Measurements from ENCODE around the gene CENPK. TPM values are rescaled to one million over a fixed set of nuclear protein-coding genes. Genes with fewer than 3 reads are reported as not detected.

Gene CENPK
- total RNA-seq, 1 experiment from 2014 or later = 34.2 TPM

GRCh38 chr5:65475895-65476294 lies 87.1 kb downstream of the CENPK start:
- Histone ChIP-seq H3K36me3 (ENCODE audit: control insufficient read depth, insufficient read depth, low read length) (no peaks in the 10 kb centered on the region; the same call in 1 of the 2 replicates), H3K9me3 (ENCODE audit: control insufficient read depth, insufficient read depth, low read depth, low read length) (no peaks in the 10 kb centered on the region), H3K27me3 (ENCODE audit: control insufficient read depth, insufficient read depth, low read length) (peaks cover 21% of the 10 kb centered on the region), H3K27ac (ENCODE audit: low read length) (no peak overlapping the region), H3K4me1 (ENCODE audit: control insufficient read depth, insufficient read depth, low read length) (peaks cover 9% of the 10 kb centered on the region), H3K4me3 (ENCODE audit: low read depth in 2 of 2, low read length in 2 of 2) (no peak overlapping the region)
- ChIA-PET POLR2A (no interaction called here), CTCF (no interaction called here)
- intact Hi-C loops (cut with micrococcal nuclease; ENCODE audit: unreplicated experiment) = no loop called here
- no TSS peak for BruUV-seq (replicated peaks)
- DNase-seq (ENCODE audit: low read depth, low spot score) (no peak), ATAC-seq (no peak)
- TF ChIP-seq POLR2AphosphoS5 (IDR thresholded peaks at IDR 0.05; ENCODE audit: low read depth, low read length) (no peak), TCF7L2 (IDR thresholded peaks at IDR 0.05; ENCODE audit: low read depth, low read length) (no peak), REST (IDR thresholded peaks at IDR 0.05; ENCODE audit: insufficient read depth in 1 of 2, low read depth in 2 of 2, low read length in 1 of 2) (no peak), SIN3A (IDR thresholded peaks at IDR 0.05; ENCODE audit: borderline replicate concordance, insufficient read depth, low read depth, low read length) (no peak)
- TF ChIP-seq, protein P1, sequence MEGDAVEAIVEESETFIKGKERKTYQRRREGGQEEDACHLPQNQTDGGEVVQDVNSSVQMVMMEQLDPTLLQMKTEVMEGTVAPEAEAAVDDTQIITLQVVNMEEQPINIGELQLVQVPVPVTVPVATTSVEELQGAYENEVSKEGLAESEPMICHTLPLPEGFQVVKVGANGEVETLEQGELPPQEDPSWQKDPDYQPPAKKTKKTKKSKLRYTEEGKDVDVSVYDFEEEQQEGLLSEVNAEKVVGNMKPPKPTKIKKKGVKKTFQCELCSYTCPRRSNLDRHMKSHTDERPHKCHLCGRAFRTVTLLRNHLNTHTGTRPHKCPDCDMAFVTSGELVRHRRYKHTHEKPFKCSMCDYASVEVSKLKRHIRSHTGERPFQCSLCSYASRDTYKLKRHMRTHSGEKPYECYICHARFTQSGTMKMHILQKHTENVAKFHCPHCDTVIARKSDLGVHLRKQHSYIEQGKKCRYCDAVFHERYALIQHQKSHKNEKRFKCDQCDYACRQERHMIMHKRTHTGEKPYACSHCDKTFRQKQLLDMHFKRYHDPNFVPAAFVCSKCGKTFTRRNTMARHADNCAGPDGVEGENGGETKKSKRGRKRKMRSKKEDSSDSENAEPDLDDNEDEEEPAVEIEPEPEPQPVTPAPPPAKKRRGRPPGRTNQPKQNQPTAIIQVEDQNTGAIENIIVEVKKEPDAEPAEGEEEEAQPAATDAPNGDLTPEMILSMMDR (IDR thresholded peaks at IDR 0.05) = no peak
- in situ Hi-C loops (cut with HindIII; ENCODE audit: low pct_unique_long_range_greater_than_20kb, low sequenced_read_pairs) = no loop called here

DNA sequence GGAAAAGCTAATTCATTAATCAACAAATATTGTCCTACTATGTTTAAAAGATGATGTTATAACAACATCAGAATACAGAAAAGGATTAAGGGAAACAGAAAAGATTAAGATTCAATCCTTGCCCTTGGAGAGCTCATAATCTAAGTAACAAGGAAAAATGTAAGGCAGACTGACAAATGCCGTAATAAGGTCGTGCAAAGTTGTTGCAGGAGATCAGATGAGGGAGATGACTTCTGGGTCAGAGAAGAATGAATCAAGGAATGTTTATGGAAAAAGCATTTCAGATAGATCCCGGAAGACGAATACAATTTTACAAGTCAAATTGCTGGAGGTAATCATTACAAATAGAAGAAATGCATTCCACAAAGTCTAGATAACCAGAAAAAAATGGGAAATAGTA lies 87.6 kb downstream of the CENPK start:
- intact Hi-C loops (cut with micrococcal nuclease; ENCODE audit: unreplicated experiment) (no loop called here), in situ Hi-C loops (cut with HindIII; ENCODE audit: low pct_unique_long_range_greater_than_20kb, low sequenced_read_pairs) (no loop called here)
- Histone ChIP-seq H3K9me3 (ENCODE audit: control insufficient read depth, insufficient read depth, low read depth, low read length) (no peaks in the 10 kb centered on the region), H3K27ac (ENCODE audit: low read length) (no peak overlapping the region), H3K4me3 (ENCODE audit: low read depth in 2 of 2, low read length in 2 of 2) (no peak overlapping the region), H3K4me1 (ENCODE audit: control insufficient read depth, insufficient read depth, low read length) (peaks cover 3% of the 10 kb centered on the region), H3K36me3 (ENCODE audit: control insufficient read depth, insufficient read depth, low read length) (no peaks in the 10 kb centered on the region; the same call in 1 of the 2 replicates), H3K27me3 (ENCODE audit: control insufficient read depth, insufficient read depth, low read length) (peaks cover 15% of the 10 kb centered on the region)
- ChIA-PET CTCF (no interaction called here), POLR2A (no interaction called here)
- no peak for TF ChIP-seq TCF7L2 (IDR thresholded peaks at IDR 0.05; ENCODE audit: low read depth, low read length)
- TF ChIP-seq, protein P1 (IDR thresholded peaks at IDR 0.05) = no peak
- no peak for TF ChIP-seq POLR2AphosphoS5 (IDR thresholded peaks at IDR 0.05; ENCODE audit: low read depth, low read length)
- no peak for TF ChIP-seq REST (IDR thresholded peaks at IDR 0.05; ENCODE audit: insufficient read depth in 1 of 2, low read depth in 2 of 2, low read length in 1 of 2)
- no TSS peak for BruUV-seq (replicated peaks)
- DNase-seq (ENCODE audit: low read depth, low spot score) = no peak
- no peak for ATAC-seq

All from Panc1 (cell line).